CD4-positive, alpha-beta T cell treated with Interleukin-1 beta for 1 hour (primary cell): ENCODE measurements around the gene ZNF782.
"Not testable (repeated sequence)": the region's sequence is repeated elsewhere in the genome, so short reads cannot be mapped to it uniquely, and the experiment has no call there.

Source experiments
- DNase-seq, 2 donors: peaks; one replicate each; pipeline ENCODE4 v3.0.0-alpha.2; 2020 to 2022

Gene ZNF782

GRCh38 chr9:96852676-96853075, 1.6 kb downstream of the ZNF782 start:
- DNase-seq = no peak

GRCh38 chr9:96844040-96844439, 10.3 kb downstream of the ZNF782 start:
- no peak for DNase-seq

DNA sequence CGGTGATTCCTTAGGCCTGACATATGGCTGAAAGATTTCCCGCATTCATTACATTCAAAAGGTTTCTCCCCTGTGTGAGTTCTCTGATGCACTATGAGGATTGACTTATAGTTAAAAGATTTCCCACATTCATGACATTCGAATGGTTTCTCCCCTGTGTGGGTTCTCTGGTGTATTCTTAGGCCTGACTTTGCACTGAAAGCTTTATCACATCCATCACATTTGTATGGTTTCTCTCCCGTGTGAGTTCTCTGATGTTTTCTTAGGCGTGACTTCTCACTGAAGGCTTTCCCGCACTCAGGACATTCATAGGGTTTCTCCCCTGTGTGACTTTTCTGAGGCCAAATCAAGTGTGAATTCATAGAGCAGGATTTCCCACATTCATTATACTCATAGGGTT, 35.8 kb downstream of the ZNF782 start:
- no peak for DNase-seq

DNA sequence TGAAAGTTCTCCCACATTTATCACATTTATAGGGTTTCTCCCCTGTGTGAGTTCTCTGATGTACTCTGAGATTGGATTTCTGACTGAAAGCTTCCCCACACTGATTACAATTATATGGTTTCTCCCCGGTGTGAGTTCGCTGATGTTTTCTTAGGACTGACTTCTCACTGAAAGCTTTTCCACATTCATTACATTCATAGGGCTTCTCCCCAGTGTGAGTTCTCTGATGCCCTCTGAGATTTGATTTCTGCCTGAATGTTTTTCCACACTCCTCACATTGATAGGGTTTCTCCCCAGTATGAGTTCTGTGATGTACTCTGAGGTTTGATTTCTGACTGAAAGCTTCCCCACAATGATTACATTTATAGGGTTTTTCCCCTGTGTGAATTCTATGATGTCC, 36.3 kb downstream of the ZNF782 start:
- DNase-seq = no peak

GRCh38 chr9:96813607-96814006, 40.7 kb downstream of the ZNF782 start:
- no peak for DNase-seq

- DNase-seq = not testable (repeated sequence)
Observed at GRCh38 chr9:96798959-96799358, 55.4 kb downstream of the ZNF782 start.

DNA sequence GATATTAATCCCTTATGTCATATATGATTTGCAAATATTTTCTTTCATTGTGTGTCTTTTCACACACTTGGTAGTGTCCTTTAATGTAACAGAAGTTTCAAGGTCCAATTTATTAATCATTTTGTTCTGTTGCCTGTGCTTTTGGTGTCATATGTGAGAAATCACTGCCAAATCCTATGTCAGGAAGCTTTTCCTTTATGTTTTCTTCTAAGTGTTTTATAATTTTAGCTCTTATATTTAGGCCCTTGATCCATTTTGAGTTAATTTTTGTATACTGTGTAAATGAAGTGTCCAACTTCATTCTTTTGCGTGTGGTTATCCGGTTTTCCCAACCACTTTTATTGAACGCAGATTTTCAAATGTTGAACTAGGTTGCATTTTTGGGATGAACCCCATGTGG, 70.3 kb downstream of the ZNF782 start:
- no peak for DNase-seq

- DNase-seq = no peak
Observed at GRCh38 chr9:96782235-96782634, 72.1 kb downstream of the ZNF782 start.

- no peak for DNase-seq
Observed at GRCh38 chr9:96781552-96781951, 72.8 kb downstream of the ZNF782 start.

- DNase-seq = no peak
Observed at GRCh38 chr9:96779089-96779488, 75.2 kb downstream of the ZNF782 start.

DNA sequence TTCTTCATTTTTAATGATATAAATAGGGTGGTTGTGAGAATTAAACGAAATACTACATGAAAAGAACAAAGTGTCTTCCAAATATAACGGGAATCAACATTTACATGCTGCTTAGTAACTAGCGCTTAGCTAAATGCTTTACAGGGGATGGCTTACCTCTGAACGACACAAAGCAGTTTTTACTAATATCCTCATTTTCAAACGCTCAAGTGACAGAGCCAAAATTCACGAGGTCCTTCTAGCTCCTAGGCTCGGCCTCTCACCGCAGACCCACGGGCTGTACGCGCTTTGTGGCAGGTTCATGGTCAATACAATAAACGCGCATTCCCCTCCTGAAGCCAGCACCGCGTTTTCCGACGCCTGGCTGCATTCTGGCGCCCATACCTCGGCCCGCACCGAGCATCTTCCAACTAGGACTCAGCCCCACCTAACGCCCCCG, 76.9 kb downstream of the ZNF782 start:
- no peak for DNase-seq

DNA sequence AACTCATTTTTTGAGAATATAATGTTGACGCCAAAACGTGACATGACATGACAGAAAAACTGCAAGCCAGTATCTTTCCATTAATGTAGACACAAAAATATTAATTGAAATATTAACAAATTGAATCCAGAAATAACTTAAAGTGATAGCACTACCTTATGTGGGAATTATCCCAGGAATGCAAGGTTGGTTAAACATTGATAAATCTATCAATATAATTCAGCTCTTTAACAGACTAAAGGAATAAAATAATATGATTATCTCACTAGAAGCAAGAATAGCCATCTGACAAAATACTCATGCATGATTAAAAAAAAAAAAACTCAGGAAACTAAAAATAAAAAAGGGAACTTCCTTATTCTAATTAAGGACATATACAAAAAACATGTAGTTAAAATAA, 83.2 kb downstream of the ZNF782 start:
- DNase-seq = no peak

- DNase-seq = no peak
Observed at GRCh38 chr9:96769989-96770388, 84.3 kb downstream of the ZNF782 start.
